ENCODE measurements around the gene USP48.
"Not testable (repeated sequence)": the region's sequence is repeated elsewhere in the genome, so short reads cannot be mapped to it uniquely, and the experiment has no call there.

USP48 gene

DNA sequence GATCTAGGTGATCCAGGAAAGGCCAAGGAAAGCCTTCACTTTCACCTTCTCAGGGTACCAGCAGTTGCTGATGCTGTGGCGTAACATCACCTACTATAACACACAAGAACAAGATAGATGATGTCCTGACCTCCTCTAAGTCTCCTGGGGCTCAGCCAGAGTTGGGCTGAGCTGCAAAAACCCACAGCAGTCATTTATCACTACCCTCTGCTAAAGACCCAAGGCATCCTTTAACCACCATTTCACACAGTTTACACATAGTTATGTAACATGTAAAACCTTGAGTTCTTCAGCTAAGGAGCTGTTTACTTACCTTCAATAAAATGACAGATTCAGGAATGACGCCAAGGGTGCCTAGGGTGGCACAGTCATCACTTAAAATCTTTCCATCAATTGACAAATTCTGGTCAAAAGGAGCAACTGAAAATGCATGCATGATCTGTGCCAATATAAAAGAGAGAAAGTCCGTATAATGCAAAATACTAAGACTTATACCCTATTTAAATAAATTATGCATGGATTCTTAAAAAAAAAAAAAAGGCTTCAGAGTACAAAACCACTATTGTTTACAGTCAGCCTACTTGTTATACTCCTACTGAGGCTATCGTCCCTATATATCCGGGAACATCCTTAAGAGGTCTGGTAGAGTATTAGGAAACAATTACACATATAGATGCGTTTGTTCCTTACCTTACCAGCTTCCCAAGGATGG is 93.1 kb downstream of the USP48 start:
- DNase-seq: no peak

DNA sequence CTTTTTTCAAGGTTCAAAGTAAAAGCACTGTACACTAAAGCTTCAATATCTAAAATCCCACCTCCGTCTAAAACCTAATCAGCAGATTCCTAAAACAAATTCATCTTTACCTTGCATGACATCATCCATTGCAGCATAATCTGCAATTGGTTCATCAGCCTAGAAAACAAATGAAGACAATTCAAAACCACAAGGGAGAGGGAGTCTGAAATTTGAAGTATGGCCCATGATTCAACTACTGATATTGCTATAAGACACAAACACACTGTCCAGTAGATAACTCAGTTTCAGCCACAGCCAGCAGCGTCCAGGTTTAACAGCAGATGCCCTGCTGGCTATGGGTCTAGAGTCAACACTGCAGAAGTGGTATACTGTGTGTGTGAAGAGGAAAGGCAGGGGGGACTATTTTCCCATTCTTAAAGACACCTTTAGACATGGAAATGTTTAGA is 95.8 kb downstream of the USP48 start:
- no peak for DNase-seq

DNA sequence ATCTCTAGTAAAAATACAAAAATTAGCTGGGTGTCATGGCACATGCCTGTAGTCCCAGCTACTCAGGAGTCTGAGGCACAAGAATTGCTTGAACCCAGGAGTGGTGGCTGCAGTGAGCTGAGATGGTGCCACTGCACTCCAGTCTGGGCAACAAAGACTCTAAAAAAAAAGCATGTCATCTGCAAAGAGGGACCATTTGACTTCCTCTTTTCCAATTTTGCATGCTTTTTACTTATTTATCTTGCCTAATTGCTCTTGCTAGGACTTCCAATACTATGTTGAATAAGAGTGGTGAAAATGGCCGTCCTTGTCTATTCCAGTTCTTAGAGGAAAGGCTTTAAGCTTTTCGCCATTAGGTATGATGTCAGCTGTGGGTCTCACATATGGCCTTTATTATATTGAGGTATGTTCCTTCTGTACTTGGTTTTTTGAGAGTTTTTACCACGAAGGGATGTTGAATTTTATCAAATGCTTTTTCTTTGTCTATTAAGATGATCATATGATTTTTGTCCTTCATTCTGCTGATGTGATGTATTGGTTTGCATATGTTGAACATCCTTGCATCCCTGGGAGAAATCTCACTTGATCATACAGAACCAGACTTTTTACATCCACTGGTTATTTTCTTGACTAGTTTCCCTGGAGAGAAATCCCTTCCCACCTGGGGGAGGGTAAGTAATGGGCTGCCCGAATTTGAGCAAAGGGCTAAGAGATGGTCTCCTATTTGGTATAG is 96.8 kb downstream of the USP48 start:
- no peak for DNase-seq

DNA sequence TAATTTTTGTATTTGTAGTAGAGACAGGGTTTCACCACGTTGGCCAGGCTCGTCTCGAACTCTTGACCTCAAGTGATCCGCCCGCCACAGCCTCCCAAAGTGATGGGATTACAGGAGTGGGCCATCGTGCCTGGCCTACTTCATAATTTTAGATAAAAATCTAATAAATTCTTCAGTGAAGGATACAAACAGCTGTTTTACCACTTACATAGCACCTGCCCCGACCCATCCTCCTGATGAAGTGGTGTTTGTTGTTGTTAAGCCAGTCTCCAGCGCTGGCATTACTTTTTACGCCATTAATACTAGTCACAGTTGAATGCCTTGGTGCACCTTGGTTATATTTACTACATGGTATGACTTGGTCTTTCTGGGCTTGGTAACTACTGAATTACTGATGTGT is 101.5 kb downstream of the USP48 start:
- no peak for DNase-seq

DNA sequence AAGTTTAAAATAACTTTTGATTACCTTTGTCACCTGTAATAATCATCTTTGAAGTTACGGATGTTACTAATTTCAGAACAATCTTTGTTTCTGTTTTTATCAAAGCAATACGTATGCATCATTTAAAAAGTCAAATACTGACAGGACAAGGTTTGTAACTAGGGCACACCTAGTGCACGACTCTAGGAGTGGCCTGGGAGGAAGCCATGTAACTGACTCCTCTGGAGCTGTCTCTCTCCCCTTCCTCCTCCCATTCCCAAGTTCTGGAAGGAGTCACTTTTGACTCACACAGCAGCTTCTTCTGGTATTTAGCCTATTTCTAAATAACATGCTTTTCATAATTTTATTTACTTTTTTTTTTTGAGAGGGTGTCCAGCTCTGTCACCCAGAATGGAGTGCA is 102.0 kb downstream of the USP48 start:
- no peak for DNase-seq

DNA sequence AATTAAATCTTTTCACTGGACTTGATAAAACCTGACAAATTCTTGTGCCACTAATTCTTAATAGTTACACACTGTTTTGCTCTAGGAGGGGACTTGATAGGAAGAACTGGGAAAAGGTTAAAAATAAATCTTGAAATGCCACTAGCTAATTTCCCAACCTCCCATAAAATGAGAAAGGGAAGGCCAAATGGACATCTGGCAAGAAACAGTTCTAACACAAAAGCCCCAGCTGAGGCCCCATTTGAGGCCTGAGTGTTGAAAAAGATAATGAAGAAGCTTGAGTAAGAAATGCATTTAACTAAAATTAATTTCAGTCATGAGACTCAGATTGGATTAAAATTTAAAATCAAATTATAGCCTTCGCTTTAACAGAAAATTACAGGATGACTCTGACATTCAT is 102.6 kb downstream of the USP48 start:
- DNase-seq: no peak

DNA sequence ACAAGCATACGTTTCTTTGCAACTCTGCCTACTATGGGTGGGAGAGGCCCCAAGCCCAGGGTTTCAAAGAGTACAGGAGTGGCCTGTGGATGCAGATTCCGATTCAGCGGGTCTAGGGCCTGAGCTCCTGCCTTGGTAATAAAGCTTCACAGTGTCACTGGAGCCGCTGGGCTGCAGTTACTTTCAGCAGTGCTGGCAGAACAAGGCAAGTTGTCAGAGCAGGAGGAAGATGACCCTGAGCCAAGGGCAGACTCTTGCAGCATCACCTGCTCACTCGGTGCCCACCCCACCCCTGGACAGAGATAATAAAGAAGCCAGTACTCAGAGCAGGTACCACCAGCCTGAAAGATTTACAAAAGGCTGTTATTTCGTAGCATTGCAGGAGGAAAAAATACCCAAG is 105.8 kb downstream of the USP48 start:
- DNase-seq: no peak

DNA sequence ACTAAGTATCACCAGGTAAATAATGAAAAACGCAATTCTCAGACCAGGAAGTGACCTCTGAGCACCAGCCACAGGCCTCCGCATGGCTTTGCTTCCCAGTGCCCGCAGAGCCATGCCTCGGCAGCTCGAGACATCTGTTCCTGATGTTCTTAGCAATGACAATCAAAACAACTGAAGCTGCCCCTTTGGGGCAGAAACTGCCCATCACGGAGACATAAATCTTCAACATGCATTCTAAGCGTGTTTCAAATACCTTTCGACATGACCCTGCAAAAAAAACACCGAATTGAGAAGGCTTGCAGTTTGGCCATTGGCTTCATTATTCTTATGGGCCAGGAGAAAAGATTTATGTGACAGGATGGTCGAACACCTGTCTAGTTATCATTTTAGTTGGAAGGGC is 108.0 kb downstream of the USP48 start:
- DNase-seq: no peak

DNA sequence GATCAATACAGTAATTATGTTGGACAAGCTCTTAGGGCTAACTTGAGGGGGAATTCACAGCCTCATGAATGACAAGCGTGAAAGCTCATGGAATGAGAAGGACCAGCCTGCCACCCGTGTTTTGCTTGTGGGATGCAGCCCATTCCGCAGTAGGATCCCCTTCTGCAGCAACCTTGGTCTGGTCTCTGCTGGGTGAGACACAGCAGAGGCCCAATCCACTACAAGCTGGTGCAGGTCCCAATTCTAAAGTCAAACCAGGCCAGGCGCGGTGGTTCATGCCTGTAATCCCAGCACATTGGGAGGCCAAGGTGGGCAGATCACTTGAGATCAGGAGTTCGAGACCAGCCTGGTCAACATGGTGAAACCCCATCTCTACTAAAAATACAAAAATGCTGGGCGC is 109.1 kb downstream of the USP48 start:
- not testable (repeated sequence) for DNase-seq

DNA sequence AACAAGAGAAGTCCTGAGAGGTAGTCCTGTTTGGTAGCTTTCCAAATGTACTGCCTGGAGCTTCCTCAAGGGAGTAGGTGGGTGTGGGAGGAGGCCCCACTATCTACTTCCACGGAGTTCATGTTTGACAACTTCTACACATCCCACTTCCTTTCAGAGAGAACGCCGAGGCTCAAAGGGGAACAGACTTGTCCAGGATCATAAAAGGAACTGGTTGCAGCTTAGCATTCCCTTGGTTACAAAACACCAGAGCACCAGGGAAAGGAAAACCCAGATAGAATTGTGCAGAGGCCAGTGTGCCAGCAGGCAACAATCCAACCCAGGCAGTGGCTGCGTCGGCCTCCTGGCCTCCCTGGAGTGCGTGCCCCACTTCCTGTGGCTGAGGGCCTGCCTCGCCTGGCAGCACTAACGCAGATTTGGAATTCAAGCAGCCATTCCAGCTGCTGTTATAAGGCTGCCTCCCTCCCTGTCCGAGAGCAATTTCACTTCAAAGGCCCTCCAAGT is 109.6 kb downstream of the USP48 start:
- DNase-seq: no peak

DNA sequence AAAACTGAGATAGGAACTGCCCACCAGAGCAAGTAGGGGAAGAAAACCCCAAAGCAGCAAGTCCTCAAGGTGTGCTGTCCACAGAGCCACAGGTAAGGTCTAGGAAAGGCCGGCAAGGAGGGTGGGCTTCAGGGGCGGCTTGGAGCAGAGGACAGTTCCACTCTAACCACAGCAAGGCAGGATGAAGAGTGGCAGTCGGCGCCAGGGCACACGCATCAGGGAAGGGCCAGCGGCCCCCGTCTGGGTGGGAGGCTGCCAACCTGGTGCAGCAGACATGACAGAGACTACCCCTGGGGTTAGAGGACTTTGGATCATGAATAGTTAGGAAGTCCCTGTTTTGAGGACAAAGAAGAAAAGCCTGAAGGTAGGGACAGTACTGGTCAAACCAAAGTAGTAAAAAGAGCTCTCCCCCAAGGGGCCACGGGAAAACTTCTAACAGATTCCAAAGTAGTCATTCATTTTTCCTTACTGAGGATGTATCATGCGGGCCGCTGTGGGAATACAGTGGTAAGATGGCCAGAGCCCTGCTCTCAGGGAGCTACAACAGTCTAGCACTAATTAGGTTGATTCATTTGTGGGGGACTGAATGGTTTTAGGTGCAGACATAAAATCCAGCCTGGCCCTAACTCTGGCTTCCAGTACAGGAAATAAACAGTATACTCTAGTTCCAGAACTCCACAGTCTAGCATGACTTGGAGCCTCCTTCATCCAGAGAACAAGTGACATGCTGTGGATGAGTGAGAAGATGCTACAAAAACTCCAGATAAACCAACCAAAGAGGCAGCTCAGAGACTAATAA is 110.3 kb downstream of the USP48 start:
- DNase-seq: no peak

DNA sequence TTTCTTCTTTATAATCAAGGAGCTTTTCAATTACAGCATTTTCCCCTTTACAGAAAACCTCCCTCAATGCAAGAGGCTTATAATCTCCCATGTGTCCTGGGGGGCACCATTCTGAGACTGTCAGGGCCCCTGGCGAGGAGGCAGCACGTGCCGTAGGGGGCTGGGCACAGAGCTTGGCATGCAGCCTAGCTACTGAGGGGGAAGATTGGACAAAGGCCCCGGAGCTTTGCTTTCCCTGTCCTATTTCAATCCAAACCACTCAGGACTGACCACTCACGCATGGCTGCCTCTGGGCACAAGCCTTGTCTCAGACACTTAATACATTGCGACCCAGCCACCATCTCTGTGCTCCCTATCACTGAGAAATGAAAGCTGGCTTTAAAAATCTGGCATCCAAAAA is 111.0 kb downstream of the USP48 start:
- DNase-seq: no peak

DNA sequence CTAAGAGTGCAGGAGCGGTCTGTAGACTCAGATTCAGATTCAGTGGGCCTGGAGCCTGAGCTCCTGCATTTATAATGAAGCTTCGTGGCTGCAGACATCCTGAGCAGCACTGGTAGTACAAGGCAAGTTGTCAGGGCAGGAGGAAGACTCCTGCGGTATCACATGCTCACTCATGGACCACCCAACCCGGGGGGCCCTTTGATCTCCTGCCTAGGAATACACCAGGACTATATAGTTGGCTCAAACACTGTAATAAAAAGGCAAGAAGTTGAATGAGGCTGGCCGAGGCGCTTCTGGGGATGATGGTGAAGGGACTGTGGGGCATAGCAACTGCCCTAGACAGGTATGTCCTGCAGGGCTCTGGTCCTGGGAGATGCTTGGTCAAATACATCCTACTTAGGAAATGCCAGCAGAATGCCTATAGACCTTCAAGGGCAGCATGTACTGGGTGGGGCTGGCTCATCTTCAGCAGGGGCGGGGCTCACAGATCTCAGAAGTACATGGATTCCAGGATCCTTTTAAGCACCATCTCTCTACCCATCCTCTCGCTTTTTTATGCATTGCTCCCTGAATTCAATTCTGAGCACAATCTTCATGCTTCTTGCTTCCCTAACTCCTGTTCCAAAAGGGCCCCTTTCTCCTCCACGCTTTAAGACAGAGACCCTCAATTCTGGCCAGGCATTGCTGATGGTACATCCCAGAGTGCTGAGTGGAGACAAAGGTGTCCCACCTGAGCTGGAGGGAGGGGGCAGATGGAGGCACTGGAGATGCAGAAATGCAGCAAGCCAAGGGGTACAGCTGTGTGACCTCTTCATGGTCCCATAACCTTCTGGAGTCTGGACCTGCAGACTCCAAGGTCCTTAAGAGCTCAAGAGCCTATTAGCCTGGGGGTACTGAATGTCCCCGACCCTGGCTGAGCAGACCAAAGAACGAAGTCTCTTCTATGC is 111.7 kb downstream of the USP48 start:
- DNase-seq: no peak

DNA sequence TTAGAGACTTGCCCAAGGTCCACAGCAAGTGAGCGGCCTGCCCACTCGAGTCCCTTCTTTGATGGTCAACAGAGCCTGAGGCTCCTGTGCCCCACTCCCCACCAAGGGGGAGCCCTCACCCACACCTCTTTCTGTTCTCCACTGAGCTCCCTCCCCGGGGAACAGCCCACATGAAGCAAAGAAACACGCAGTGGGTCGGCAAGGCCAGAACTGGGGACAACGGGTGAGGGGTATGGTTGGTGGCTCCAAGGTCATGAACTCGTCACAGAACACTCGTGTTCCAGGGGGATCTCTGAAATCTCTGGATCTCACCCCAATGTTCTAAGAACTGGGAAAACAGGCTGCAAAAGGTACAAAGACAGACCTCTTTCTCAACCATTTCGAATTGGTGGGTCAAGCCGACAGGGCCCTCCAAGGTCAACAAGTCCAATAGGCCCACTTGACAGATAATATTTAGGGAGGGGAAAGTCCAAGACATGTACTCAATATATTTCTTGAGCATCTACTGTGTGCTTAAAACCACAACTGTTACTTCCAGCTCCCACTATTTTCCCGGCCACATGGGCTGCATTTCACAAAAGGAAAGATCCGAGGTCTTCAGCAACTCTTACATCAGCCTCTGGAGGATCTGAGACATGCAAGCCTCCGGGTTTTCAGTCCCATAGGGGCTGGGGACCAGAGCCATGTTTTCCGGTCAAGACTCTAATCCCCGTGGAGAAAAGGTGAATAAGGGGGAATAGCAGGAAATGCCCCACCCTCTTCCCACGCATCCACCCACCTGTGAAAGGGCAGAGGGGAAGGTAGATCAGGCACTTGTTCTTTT is 112.7 kb downstream of the USP48 start:
- DNase-seq: no peak

DNA sequence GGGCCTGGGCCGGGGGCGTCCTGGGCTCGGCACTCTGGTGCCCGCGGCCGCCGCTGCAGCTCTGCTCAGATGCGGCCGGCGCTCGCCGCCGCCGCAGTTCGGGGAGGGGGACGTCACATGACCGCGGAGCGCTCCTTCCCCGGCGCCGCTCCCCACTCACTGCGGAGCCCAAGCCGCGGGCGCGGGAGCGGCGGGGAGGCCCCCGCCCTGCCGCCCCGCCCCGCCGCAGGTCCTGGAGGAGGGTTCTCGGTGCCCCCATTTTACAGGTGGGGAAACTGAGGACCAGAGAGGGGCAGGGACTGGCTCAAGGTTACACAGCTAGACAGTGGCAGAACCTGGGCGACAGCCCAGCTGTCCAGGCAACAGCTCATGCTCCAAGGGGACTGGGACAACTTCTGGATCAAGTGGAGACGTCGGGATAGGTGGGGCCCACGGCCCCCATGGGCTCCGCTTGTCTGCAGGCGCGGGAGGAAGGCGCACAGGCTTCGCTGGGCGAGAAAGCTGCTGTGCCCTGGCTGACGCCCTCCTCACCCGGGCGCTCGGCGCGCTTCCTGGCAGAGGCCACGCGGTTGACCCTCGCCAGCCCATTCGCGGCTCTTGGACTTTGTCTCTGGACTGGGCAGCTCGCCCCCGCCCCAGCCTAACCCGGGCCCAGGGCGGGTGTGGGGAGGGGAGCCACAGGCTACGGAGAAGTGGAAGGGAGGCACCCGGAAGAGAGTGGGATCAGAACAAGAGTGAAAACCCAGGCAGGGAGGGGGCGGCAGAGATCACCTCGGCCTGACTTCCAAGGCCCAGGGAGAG is 113.5 kb downstream of the USP48 start, which contains the start of gene RAP1GAP:
TSS of gene RAP1GAP (minus strand) at position 100 of the 801 bp plus-strand sequence. CDS start 49,325 bp downstream, outside the sequence.
- peak; percentile 41 for DNase-seq

DNA sequence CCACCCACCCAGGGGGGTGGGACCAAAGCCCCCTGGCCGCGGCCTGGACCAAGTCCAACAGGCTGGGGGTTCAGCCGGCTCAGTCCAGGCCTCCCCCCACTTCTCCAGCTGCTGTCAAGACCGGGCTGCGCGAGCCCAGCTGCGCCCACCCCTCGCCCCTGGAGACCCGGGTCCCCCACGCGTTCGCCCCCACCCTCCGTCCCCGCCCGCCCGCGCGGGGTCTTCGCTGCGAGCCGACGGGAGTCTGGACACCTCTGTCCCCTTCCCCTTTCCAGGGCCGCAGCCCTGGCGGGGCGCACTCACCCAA is 114.0 kb downstream of the USP48 start:
- DNase-seq: no peak

DNA sequence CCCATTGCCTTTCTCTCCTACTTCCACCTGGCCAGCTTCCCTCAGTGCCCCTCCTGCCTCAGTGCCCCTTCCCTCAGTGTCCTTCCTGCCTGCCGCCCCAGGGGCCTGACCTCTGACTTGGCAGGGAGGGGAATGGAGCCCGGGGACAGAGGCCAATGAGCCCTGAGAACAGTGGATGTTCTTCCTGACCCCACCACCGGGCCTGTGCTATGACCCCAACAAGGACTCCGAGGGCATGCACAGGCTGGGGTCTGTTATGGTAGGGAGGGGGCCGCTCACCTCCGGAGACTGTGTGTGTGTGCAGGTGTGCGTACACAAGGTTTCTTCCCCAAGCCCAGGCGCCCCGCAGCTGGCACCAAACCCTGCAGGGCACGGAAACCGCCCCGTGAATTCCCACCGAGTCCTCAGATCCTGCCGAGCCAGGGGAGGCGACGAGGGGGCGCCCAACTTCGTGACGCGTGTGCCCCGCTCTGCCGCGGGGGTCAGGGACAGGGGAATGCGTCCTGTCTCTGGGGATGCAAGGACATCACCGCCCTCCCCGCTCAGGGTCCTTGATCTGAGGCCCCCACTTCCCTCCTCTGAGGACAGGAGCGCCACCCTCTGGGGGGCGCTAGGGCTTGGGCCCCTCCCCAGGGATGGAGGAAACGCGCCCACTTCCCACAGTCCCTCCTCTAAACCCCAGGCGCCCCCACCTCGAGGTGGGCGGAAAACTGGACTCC is 114.6 kb downstream of the USP48 start:
- no peak for DNase-seq

DNA sequence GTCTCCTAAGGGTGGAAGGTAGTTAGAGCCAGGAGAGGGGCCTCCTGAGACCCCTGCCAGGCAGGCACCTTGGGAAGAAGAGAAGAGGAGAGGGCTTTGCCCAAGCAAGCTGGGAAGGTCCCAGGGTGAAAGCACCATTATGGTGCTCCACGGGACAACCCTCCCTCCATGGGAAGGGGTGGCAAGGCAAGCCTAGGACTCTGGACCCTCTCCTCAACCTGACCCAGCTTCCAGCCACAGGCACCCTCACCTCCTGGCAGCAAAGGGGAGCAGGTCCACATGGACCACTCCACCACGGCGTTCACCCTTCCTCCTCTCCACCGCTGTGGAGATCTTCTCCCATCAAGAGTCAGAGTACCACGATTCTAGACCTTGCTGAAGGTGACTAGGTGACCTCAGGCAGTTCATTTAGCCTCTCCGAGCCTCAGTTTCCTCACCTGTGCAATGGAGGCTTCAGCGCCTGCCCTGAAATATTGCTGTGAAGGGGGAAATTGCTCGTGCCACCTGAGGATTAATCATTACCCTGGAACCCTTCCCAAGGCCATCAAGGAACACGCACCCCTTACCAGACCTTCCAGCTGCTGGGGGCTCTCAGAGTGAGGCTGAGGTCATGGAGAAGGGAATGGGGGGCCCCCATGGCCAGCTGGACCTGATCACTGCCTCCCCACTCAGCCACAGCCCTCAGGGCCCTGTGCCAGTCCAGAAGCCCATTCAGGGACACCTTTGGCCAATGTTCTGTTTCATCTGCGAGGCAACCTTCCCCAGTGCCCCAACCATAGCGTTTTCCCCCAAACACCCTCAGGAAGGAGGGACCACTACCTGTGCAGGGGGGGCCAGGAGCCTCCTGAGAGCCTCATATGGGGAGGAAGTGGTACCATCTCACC is 115.4 kb downstream of the USP48 start:
- no peak for DNase-seq
